NCI-H2081 (cell line): ENCODE measurements around the gene JAK3.
"Not testable (repeated sequence)": the region's sequence is repeated elsewhere in the genome, so short reads cannot be mapped to it uniquely, and the experiment has no call there.

ENCODE experiments used
- DNase-seq, 2 experiments: peaks; one replicate each; lab custom pipeline; 2025; lab: John Stamatoyannopoulos, UW

JAK3 gene

DNA sequence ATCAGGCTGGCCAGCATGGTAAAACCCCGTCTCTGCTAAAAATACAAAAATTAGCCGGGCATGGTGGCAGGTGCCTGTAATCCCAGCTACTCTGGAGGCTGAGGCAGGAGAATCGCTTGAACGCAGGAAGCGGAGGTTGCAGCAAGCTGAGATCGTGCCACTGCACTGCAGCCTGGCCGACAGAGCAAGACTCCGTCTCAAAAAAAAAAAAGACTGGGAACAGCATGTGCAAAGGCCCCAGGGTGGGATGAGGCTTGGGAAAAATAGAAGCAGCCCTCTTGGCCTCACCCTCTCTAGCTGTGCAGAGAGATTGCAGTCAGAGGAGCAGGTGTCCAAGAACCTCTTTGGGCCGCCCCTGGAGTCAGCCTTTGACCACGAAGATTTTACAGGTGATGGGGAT is 69.9 kb downstream of the JAK3 start:
- not testable (repeated sequence) for DNase-seq

GRCh38 chr19:17775991-17776803 is 71.6 kb downstream of the JAK3 start:
- DNase-seq = no peak

- no peak for DNase-seq
These were observed 72.4 kb downstream of the JAK3 start for GRCh38 chr19:17775245-17775927.
